DMS53 treated with DMSO at 0.1 percent for 48 hours (cell line): ENCODE measurements around the gene JARID2.
"Not testable (repeated sequence)": the region's sequence is repeated elsewhere in the genome, so short reads cannot be mapped to it uniquely, and the experiment has no call there.

Experiments
- DNase-seq: peaks from one replicate; lab custom pipeline; 2025; ENCODE audit not compliant: unreplicated experiment; lab: John Stamatoyannopoulos, UW

JARID2 gene

DNA sequence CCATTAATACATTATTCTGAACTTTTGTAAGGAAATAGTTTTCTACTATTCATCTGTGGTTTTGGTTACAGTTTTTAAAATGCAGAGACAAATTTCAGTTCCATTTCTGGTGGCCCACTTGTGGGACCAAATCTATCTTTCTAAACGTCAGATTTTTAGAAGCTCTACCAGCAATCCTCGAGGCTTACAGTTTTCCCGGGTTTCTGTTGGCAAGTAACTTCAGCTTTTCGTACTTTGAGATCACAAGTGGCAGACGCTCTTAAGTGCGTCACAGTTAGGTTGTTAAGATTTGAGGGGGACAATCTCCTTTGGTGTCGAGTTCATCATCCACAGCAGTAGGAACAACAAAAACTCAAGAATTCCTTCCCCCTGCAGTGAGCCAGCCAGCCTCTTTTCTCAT is 60.0 kb downstream of the JARID2 start:
- no peak for DNase-seq

DNA sequence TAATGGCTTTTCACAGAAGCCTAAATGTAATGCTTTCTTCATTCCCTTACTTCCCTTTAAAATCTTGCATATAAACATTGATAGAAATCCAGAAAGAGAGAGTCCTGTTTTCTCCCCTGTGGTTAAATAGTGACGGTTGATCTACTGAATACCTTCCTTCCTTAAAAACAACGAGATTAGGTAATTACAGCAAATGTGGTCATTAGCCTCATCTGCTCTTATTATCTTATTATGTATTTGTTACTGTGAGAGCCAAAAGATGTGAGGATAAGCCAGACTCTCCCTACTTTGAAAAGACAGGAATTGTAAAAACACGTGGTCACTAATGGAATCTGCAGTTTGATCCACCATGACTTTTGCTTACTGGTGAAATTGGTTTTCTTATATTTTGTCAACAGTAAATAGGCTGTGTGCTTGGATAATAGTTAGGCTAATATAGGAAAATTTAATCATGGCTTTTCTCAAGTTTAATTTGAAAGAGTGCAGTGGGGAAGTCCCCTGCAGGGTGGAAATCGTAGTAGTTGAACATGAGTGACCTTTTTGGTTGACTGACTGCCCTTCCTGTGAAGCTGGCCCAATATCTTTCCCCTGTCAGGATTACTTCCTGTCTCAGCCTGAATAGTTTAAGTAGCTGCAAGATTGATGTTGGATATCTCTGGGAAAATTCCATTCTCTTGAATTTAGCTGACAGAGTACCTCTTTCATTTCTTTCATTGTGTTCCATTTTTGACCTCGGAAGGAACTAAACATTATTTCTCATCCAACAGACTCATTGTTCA is 62.8 kb downstream of the JARID2 start:
- no peak for DNase-seq

DNA sequence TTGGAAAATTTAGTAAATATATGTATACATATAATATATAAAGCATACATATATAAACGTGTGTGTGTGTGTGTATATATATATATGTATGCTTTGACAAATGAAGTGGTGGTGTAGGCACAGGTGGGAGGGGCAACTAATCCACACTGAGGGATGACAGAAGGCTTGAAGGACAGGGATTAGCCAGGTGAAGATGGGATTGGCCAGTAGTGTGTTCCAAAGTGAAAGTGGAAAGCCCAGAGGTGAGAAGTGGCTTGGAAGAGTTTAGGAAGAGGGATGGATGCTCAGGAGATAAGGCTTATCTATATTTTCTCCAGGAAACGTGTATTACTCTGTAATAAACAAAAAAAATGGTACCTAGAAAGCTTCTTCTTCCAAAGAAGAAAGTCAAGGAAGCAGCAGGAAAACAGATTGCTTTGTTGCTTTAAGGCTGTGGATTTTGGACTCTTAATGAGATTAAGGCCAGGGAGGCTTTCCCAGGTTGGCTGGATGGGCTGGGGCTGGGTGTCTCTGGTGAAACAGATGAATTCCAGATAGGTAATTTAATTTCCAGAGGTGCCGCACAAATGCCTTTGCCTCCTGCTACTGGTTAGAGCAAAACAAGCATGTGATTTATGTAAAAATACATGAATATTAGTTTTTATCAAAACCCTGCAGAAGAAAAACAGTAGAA is 63.9 kb downstream of the JARID2 start:
- no peak for DNase-seq

DNA sequence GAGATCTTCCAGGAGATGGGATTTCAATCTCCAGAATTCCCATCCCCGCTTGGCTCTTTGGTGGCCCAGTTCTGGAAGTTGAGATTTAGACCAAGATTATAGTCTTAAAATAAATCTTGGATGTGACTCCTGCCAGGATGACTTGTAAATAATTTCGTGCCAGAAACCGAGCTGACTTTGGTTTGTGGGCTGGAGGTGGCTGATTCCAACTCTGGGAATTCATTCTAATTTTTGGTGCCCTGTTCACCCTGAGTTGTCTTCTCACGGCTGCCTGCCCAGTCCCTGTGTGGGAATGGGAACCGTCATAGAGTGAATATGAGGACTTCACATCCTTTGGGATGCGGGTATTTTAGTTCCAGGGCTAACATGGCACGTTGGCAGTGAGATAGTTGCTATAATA is 64.8 kb downstream of the JARID2 start:
- DNase-seq = no peak

DNA sequence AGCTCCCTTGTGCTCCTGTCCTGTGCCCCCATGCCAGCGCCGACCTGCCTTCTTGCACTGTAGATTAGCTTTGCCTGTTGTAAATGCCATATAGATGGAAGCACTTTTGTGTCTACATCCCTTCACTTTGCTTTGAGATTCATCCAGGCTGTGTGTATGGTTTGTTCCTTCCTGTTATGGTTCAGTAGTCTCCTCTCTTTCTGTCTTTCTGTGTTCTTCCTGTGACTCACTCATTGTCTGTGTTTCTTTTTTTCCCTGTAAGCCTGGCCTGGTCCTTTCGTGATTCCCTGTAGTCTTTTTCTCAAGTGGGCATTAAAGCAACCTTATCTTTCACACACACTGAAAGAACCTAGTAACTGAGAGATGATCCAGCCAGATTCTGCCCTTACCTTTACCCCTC is 66.6 kb downstream of the JARID2 start:
- DNase-seq = no peak

DNA sequence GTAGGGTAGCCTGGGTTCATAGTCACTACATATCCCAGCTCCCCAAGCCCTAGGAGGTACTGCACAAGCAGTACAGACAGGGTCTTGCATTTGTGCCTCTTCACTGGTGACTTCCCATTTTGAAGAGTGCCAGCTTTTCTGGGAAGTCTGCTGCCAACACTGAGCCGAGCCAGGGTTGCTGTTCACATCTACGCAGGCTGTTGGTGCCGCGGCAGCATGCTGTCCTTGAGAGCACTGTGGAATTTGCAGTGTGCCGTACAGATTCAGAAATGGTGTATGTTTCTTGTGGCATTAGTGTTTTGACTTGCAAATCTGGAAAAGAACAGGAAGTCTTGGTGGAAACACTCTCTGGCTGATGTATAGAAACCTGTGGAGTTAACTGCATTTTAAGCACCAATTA is 67.5 kb downstream of the JARID2 start:
- DNase-seq = no peak

DNA sequence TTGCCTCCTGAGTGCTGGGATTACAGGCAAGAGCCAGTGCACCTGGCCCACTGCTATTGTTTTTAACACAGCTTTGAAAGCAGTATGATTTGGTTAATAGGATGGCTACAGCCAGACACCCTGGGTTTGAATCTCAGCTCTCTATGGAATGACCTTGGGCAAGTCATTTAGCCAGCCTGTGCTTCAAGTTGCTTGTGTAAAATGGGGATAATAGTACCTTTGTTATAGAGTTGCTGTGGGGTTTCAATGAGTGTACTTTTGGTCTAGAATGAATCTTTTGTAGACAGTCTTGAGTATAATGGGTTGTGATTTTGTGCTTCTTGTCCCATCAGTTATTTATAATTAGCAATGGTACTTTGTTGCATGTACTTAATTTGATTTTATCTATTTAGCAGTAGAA is 70.9 kb downstream of the JARID2 start:
- DNase-seq = no peak

DNA sequence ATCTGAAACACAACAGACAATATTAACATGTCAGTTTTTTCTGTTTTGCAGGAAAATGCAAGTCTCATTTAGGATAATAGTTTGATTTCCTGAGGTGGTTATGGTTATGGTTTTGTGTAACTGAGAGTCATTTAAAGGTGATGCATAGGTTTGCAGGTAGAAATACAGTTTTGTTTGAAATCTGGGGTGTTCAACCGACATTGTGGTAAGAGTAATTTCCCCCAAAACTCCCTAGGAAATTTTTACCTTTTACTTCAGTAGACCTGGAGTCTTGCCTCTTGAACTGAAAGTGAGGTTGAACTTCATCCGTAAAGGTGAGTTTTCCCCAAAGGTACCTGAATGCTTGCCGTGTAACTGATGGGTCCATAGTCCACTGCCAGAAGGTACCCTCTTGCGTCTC is 71.4 kb downstream of the JARID2 start:
- DNase-seq = no peak

DNA sequence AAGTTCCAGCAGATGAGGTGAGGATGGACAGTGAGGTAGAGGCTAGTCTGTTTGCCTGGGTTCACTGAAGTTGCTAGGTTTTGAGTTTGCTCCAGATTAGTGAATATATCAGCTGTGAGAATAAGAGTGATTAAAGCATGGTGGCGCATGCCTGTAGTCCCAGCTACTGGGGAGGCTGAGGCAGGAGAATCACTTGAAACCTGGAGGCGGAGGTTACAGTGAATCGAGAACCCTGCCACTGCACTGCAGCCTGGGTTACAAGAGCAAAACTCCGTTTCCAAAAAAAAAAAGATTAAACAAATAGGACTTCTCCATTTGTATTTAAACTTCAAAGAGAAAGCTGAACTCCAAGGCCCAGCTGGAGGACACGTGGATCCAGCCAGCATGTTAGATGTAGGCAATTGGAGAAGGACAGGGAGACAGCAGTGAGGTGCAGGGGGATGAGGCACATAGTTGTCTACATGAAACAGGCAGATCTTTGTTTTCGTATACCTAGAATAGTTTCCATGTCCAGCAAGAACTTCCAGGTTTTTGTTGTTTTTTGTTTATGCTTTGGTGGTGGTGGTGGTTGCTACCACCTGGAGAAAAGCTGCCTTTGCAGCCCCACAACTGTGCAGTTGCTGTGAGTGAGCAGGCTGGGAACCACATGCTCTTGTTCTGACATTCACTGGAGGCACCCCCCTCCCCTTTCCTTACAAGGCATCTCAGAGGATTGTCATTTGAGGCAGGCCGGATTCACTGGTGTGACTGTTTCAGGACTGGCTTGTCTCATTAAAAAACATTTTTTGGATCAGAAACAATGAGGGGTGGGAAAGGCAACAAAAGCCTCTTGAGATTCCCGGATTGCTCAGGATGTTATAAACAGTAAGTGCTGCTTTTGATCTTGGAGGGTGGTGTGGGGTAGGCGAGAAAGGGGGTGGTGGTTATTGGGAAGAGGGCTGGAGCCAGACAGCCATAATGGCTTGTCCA is 72.3 kb downstream of the JARID2 start:
- no peak for DNase-seq

DNA sequence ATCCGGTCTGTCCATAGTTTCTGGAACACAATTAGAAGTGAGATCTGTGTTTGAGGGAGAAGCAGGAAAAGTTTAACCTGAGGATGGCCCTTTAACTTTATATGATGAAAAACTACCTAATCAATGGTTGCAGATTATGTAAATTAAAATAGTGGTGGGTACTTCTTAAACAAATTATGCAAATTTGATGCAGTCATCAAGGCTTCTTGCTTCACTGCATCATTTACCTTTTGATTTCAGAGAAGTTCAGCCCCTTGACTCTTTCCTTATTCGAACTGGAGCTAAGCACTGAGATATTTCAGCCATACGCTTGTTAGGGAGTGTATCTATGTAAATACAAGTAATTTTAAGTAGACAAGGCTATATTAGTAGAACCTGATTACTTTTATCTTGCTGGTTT is 73.8 kb downstream of the JARID2 start:
- no peak for DNase-seq

DNA sequence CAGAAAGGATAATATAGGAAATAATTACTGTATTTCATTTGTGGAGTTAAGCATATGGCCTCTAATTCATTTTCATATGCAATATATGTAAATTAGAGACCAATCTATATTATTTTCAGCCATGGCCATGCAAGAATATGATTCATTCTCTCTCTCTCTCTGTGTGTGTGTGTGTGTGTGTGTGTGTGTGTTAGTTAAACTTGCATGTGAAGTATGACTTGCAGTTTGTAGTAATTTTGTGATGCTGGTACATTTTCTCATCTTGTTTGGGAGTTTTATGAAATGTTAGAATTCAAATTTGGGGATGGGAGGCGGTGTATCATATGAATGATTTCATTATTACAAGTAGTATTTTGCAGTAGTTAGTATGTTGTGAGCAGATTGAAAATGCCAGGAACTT is 74.8 kb downstream of the JARID2 start:
- no peak for DNase-seq

DNA sequence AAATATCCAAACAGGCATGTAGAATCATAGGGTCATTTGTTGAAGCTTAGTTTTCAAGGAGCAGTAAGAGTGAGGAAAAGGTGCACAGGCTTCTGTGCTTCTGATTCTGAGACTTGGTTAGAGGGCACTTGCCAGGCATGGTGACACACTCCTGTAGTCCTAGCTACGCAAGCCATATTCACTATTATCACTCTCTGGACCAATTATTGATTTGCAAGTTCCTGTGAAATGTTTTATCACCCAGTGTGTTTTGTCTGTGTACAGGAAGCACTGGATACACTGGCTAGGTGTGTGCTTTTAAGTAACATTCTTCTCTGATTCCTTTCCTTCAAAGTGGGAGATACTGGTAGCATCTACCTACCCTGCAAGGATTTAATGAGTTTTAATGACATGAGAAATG is 76.3 kb downstream of the JARID2 start:
- DNase-seq = no peak

DNA sequence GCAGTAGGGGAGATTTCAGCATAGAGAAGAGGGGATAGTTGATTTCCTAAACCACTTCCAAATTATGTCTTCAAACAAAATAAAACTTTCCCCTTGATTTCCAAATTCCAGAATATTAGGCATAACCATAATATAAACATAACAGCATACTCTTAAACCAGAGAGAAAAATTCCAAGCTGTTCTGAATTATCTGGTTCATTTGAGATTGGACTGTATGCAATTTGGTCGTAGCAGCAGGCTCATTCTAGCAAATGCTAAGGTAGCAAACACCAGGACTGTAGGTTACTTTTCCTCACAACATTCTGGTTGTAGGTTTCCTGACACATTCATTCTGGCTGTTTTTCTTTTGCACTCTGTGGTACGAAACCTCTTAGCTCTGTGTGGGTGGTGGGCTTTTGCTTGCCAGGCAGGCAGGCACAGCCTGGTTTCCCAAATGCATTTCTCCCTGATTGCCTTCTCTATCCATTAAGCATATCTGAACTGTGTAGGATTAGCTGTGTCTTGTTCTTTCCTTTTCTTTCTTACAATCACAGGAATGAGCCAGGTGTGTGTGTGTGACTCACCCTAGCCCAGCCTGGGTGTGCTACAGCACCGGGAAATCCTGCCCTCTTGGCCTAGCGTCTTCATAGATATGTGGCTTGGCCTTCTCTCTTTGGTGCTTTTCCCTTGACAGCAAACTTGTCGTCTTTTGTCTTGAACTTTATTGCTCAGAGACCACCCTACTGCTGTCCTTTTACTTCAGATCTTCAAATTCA is 77.1 kb downstream of the JARID2 start:
- no peak for DNase-seq

DNA sequence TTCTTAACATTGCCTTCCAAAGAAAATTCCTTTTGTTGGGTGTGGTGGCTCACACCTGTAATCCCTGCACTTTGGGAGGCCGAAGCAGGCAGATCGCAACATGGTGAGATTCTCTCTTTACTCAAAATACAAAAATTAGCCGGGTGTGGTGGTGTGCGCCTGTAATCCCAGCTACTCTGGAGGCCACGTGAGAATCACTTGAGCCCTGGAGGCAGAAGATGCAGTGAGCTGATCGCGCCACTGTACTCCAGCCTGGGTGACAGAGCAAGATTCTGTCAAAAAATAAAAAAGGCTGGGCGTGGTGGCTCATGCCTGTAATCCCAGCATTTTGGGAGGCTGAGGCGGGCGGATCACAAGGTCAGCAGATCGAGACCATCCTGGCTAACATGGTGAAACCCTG is 77.7 kb downstream of the JARID2 start:
- DNase-seq = not testable (repeated sequence)

DNA sequence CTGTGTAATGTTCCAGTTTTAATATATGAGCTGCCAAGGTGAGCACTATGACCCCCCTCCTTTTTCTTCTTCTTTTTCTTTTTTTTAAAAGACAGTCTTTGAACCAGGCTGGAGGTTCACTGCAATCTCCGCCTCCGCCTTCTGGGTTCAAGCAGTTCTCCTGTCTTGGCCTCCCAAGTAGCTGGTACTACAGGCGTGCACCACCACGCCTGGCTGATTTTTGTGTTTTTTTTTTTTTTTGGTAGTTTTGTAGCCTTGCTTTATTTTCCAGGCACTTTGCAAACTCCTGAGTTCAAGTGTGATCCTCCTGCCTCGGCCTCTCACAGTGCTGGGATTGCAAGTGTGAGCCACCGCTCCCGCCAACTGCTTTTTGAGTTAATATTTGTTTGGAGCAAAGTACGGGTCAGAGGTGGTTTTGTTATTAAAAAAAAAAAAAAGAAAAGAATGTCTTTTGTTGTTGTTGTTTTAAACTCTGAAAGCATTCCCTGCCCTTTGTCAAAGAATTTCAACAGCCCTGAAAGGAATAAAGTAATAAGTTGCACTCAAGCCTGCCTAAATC is 78.6 kb downstream of the JARID2 start:
- no peak for DNase-seq

DNA sequence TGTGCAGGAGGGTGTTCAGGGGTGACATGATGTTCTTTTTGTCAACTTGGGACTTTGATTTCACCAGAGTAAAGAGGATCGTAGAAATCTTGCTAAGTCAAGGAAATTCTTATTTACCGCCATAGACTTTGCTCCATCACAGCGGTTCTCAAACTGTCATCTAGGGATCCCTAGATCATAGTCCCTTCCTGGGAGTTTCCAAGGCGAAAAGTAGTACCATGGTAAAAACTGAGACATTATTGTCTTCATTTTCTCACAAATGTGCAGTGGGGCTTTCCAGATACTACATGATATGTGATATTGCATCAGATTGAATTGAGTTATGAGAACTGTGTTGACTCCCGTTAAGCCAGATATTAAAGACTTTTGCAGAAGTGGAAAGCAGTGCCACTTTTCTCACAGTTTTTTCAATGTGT is 79.7 kb downstream of the JARID2 start:
- no peak for DNase-seq

DNA sequence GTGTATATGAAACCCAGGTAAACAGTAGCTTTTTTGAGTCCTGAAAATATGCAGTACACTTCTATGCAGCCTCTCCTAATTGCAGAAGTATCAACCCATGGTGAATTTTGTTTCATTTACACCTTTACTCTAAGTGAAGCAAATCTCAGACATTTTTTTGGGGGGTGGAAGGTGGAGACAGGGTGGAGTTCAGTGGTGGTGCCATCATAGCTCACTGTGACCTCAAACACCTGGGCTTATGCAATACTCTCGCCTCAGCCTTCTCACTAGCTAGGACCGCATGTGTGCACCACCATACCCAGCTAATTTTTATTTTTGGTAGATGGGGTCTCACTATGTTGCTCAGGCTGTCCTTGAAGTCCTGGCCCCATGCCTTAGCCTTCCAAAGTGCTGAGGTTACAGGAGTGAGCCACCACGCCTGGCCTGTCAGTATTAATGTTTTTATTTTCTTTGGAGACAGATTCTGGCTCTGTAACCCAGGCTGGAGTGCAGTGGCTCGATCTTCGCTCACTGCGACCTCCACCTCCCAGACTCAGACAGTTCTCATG is 80.3 kb downstream of the JARID2 start:
- DNase-seq = no peak

DNA sequence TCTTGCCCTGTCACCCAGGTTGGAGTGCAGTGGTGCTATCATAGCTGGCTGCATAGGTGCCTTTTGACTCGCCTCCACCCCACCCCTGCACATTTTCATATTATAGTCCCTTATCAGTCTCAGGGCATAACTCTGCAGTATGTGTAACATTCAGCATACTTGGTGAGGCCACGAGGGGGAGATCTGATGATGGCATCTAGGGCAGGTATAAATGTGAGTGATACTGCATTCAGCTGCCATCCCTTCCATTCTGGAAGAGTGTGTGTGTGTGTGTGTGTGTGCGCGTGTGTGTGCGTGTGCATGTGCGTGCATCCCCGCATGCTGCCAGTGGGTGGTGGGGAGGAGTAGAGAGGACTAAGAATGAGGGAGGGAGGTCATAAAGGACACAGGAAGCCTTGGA is 81.4 kb downstream of the JARID2 start:
- DNase-seq = no peak

DNA sequence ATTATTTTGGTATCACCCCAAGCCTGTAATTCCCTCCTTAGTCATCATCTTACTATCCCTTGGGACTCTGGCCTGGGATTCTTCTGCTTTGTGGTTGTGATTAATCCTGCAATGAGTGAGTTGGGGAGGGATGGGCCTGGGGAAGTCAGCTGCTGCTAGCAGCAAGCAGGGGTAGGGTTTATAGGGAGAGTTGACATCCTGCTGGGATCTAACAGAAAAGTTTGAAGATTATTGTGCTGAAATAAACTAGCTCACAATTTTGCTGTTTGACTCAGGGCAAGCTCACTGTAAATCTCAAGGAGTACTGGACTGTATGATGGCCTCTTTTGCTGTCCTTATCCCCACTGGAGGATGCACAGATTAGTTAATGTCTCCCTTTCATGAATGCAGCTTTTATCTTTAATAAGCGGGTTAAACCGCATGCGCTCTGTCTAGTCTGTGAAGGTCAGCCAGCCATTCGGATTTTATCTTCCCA is 83.4 kb downstream of the JARID2 start:
- DNase-seq = no peak
